T47D (cell line): Measurements from ENCODE around the gene WASF2.
A peak's percentile ranks its signal among the peaks of the same experiment; 100 is the strongest.
"Not testable (repeated sequence)": the region's sequence is repeated elsewhere in the genome, so short reads cannot be mapped to it uniquely, and the experiment has no call there.

Experiments used
- DNase-seq, 2 experiments: peaks; one replicate each; pipeline versions ENCODE4 v3.0.0 to v3.0.0-alpha.2; 2011 to 2012; ENCODE audit warnings: low read depth in 1 of 2, low spot score in 1 of 2
- JUND ChIP-seq: IDR thresholded peaks from 2 replicates; pipeline ENCODE4 v1.6.1; 2012; ENCODE audit warnings: low read depth
- in situ Hi-C: cut with HindIII; loops from 2 replicates; pipeline ENCODE4 v1.10.0; 2016; ENCODE audit warnings: low sequenced_read_pairs, low pct_unique_long_range_greater_than_20kb

The WASF2 gene

DNA sequence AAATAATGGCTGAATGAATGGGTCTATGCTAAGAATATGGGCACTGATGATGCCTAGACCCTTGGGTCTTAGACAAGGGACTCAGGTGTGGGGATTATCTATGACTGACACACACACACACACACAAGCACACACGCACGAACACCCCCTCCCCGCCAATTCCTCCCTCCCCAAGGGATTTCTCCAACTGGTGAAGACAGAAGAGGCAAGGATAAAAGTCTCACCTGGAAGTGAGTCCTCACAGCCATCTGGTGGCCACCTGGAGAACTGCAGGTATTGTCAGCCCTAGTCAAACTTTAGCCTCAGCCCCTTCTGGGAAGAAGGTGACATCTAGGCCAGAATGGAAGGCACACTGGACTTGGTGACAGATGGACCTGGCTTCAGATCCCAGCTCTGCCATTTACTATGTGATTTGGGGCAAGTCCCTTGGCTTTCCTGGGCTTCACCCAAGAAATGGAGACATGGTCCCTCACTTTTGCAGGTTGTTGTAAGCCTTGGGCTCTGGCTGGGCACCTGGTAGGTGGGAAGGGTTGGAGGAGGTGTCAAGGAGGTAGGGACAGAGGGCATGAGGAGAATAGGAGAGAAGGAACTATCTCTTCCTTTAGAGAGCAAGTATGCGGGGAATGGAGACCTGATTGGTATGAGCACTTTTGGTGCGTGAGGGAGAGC, 101.5 kb downstream of the WASF2 start:
- in situ Hi-C loops = no loop called here
- no peak for TF ChIP-seq JUND
- DNase-seq = peak; percentile 50 to 79

DNA sequence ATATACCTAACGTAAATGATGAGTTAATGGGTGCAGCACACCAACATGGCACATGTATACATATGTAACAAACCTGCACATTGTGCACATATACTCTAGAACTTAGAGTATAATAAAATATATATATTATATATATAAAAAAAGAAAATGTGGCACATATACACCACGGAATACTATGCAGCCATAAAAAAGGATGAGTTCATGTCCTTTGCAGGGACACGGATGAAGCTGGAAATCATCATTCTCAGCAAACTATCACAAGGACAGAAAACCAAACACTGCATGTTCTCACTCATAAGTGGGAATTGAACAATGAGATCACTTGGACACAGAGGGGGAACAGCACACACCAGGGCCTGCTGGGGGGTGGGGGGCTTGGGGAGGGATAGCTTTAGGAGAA, 105.2 kb downstream of the WASF2 start:
- DNase-seq, in situ Hi-C loops: not testable (repeated sequence)

DNA sequence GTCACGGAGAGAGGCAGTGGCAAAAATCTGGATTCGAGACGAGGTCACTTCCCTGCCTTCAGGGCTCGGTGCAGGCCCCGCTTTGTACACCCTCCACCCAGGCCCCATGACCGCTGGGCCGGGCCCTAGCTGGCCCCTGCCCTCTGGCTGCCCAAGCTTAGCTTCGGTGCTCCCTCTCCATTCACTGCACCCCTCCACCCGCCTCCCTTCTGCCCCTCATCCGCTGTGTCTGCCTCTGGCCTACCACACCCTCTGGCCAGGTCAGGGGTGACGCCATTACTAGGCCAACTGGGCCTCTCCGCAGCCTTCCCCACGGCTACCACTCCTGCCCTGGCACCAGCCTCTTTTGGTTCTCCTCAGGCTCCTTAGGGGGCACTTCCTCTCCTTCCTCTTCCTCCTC, 106.3 kb downstream of the WASF2 start:
- TF ChIP-seq JUND = no peak
- in situ Hi-C loops = no loop called here

DNA sequence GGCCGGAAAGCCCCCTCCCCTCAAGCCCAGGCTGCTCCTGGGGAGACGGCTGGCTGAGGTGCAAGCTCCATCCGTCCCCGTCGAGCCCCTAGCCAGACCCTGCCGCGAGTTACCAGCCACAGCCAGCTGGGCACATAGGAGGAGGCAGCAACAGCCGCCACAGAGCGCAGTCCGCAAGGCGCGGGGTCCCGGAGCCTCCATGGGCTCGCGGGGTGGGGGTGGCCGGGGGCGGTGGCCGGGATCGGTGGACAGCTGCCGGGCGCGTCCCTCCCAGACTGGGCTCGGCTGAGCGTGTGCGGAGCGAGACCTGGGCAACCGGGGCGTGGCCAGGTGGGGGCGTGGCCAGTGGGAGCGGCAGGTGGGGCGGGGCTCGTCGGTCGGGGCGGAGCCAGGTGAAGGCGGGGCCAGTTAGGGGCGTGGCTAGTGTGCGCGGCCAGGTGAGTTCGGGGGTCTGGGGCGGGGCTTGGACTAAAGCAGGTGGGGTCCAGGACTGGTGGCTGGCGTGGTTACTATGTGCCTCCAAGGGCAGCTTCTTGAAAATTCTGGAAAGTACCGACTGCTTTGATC, 106.8 kb downstream of the WASF2 start, which contains the start of gene CD164L2:
Gene CD164L2 (minus strand): TSS at position 295 of the 567 bp plus-strand sequence. CDS start 94 bp downstream, at position 201.
- in situ Hi-C loops = no loop called here
- DNase-seq = peak; percentile 73 to 75
- no peak for TF ChIP-seq JUND

More for the DNA sequence above, 106.3 kb downstream of the WASF2 start:
- DNase-seq = no peak

DNA sequence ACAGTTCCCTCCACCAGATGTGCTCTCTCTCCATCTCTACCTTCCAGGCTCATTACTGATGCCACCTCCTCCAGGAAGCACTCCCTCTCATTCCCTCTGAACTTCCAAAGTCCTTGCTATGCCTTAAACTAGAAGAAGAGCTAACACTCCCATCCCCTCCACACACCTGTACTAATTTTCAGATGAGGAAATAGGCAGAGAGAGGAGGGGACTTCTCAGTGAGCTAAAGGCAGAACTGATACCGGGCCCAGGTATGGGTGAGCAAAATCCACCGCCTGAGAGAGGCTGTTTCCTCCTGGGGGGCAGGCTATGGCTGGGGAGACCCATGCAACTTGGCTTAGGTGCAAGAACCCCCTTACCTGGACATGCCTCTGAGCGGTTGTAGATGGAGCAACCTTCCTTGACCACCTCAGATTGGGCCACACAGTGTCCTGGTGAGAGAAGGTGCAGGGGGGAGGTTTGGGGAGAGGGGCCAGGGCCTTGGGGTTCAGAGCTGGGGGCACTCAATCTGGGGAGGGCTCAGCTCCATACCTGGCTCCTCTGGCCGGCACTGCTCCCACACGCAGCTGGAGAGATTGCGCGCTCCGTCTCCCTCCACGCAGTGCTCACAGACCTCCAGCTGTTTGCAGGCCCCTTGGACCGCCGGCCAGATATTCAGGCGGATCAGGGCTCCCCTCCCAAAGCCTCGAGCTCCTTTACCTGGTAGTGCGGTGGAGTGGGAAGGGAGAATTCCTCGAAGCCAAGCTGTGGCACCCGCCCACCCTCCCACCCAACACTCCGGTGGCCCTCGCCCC, 107.8 kb downstream of the WASF2 start:
- no peak for DNase-seq
- in situ Hi-C loops = no loop called here
- no peak for TF ChIP-seq JUND

DNA sequence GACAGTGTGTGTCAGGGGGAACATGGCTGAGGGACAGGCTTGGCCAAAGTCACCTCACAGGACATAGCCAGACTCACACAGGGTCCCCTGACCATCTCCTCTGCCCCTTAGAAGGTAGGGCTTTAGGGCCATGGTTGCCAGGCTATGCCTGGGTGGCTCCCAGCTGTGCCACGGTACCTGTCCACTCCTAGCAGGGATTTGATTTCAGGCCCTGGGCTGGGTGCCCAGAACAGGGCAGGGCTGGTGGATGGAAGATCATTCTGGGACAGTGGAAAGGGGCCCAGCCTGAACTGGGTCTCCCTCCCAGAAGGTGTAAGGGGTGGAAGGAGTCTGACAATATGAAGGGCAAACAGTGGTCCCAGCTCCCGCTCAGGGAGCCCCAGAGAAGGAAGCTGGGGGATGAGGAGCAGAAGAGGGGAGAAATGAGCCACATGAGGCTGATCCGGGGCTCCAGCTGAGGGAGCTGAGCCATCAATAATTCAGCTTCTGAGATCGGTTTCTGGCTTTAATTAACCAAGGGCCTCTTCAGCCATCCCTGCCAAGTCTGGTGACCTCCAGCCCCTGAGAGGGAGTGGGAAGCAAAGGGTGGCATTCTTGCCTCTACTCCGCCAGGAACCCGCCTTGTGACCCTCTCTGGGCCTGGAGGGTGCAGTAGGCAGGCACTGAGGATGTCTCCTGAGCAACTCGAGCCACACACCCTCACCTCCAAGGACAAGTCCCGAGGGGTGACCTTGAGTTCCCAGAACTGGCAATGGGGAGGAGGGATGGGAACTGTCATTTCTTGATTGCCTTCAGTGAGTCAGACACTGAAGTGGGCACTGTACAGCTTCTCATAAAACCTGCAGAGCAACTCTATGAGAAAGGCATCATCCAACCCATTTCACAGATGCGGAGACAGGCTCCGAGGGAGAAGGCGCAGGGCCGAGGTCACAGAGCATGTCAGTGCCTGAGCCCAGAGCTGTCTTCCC, 108.9 kb downstream of the WASF2 start:
- TF ChIP-seq JUND = no peak
- in situ Hi-C loops = no loop called here
- no peak for DNase-seq

DNA sequence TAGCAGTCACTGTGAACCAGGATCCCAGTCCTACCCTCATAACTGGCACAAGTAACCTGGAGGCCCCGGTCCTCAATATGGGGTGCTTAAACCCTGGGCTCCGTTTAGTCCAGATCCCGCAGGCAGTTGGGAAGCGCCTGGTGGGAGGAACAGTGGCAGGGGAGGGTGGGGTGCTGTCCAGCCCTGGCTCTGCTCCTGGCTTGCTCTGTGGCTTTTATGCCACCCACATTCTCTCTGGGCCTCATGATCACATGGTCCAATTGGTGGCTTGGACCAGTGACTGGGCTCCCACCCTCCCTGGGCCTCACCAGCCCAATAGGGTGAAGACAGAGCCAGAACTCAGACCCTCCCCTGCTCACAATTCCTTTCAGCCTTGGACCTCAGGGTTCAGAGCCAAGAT, 109.7 kb downstream of the WASF2 start:
- in situ Hi-C loops = no loop called here
- no peak for TF ChIP-seq JUND
- DNase-seq = no peak

DNA sequence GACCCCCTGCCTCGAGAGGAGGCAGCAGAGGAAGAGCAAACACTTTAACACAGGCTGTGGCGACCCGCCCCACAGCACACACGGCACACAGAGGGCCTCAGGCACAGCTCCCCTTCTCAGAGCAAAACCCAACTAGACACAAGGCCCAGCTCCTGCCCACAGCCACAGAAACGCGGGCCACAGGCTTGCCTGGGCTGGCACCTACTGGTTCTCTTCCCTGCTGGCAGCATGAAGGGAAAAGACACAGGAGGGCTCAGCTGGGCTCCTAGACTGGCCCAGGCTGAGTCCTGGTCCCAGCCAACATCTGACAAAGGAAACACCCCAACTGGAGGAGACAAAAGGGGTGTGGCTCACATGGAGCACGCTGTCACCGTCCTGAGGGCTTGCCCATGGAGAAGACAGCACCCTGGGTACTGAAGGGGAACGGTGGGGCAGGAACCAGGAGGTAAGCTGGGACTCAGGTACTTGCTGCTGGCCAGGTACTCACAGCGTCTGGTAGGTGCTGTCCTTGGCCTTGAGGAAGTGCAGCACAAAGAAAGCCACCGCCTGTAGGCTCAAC, 110.3 kb downstream of the WASF2 start:
- in situ Hi-C loops = no loop called here
- no peak for TF ChIP-seq JUND
- DNase-seq = no peak

DNA sequence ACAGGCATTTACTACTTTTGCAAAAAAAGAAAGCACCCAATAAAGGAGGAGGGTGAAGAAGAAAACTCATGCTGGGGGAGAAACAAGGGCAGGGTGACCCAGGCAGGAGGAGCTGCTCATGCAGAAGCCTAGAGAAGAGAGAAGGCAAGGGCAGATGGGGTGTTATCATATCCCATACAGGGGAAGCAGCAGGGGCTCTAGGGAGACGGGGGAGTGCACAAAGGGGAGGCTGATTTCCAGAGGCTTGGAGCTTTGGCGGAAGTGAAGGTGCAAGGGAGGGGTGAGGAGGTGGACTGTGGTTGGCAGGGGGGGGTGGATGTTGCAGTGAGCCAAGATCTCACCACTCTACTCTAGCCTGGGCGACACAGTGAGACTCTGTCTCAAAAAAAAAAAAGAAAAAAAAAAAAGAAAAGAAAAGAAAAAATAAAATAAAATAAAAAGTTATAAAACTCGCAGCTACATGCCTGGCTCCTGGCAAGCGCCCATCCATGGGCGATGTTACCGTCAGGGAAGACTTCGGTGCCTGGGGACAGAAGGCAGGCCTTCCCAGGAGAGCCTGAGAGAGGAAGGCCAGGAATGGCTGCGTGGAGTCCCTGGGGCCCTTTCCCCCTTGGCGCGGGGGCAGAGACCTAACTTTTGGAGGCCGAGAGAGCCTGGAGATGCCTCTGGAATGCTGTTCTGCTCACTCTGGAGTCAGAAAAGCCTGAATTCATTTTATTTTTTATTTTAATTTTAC, 112.0 kb downstream of the WASF2 start:
- TF ChIP-seq JUND = no peak
- no peak for DNase-seq
- in situ Hi-C loops = no loop called here

DNA sequence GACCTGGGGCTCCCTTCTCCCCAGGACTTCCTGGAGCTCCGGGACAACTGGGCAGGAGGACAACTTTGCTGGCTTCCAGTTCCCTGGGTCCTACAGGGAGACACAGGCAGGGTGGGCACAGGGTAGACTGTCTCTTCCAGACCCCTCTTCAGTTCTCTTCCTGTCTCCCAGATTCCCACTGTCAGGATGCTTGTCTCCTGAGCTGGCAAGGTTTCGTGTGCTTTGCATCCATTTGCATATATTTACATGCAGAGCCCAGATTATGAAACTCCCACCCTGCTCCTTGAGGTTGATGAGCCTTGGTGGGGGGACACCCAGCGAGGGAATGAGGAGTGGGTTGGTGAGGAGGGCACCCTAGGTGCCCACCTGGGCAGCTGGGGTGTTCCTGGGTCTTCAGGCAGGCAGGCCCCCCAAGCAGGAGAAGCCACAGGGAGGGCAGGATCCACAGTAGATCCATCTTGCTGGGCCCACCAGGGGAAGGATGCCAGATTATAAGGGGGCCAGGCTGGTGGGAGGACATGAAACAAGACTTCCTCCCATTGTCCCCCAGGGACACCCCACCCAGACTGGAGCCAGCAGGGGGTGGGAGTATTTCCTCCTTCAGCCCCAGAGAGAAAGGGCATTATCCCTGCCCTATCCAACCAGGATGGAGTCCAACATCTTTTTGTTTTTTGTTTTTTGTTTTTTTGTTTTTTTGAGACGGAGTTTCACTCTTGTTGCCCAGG, 115.4 kb downstream of the WASF2 start, which contains the start of gene FCN3:
Gene FCN3 (minus strand): TSS at position 463 of the 725 bp plus-strand sequence. CDS start 6 bp downstream, at position 457.
- DNase-seq = no peak
- in situ Hi-C loops = no loop called here
- no peak for TF ChIP-seq JUND
